Stimulated activated CD4-positive, alpha-beta T cell treated with anti-CD3 and anti-CD28 coated beads, TNF-alpha, amount 100 ng/mL, for 24 hours (primary cell): Measurements from ENCODE around the gene HPS1.
A peak's percentile ranks its signal among the peaks of the same experiment; 100 is the strongest.

Source experiments
- DNase-seq, 3 experiments: peaks; one replicate each; pipeline ENCODE4 v3.0.0-alpha.2; 2020; ENCODE audit warnings: low read depth in 3 of 3

The HPS1 gene

DNA sequence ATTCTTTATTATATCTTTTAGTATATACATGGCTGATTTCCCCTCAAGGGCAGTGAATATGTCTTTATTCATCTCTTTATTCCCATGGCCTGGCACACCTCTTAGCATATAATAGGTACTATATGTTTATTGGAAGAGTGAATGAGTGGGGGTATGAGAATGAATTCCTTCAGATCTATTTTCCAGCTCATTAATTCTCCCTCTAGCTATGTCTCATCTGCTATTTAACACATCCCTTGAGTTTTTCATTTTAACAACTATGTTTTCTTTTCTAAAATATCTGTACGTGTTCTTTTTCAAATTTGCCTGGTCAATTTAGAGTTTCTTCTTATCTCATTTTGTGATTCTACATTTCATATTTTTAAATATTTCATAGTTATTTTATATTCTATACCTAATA, 14.4 kb downstream of the HPS1 start:
- no peak for DNase-seq

DNA sequence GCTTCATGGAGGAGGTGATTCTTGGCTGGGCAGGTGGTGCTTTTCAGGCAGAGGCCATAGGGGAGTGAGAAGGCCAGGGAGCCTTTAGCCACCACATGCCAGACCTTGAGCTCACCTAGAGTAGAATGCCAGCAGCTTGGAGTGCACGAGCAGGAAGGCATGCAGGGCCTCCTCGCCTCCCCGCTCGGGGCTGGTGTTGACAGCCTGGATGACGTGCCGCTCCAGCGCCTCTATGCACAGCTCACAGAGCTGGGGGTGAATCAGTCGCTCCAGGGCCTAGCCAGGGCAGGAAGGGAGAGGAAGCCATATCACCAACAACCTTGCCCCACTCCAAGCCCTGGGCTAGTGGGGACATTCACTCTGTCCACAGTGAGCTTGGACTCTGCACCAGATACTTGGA, 15.7 kb downstream of the HPS1 start:
- no peak for DNase-seq

DNA sequence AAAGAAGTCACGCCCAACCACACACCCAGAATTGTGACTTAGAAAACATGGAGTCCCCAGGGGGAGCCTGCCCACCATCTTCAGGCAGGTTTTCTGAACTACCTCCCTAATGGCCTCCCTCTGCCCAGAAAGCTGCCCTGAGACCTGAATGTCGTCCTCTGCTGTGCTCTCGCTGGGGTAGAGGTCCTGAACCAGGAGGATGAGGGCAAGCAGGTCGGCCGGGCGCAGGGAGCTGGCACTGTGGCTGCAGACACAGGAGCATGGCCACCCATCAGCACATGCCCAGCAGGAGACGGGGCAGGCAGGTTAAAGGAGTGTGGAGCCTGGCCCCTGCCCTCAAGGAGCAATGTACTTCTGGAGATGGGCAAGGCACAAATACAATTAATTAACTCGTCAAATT, 16.3 kb downstream of the HPS1 start:
- no peak for DNase-seq

DNA sequence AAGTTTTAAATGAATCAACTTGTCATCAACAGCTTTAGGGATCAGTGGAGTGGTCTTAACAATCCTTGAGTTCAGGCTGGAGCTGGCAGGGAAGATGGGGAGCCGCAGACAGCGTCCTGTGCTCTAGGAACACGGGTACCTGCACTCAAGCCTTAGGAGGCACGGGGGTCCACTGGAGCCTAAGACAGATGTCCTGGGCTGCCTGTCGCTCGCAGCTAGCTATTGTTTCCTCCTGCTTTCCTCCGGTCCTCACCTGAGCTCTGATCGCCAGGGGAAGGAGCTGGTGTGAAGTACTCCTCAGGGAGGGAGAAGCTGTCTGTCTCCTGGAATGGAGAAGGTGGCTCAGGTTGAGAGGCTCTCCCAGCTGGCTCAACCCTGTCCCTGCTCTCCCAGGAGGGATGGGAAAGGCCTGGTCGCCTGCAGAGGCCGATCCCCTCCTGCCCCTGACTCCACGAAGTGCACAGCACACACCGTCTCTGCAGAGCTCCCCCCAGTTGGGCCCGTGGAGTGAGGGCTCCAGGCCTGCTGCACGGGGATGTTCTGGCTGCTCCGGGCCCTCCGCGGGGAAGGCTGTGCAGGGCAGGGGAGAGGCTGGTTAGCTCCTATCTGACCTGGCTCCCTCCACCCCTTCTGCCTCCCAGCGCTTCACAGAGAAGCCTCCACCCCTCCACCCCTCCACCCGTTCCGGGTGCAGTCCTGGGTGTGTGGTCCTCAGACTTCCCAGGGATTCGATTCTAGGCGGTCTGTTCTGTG, 17.2 kb downstream of the HPS1 start:
- DNase-seq, result no peak

DNA sequence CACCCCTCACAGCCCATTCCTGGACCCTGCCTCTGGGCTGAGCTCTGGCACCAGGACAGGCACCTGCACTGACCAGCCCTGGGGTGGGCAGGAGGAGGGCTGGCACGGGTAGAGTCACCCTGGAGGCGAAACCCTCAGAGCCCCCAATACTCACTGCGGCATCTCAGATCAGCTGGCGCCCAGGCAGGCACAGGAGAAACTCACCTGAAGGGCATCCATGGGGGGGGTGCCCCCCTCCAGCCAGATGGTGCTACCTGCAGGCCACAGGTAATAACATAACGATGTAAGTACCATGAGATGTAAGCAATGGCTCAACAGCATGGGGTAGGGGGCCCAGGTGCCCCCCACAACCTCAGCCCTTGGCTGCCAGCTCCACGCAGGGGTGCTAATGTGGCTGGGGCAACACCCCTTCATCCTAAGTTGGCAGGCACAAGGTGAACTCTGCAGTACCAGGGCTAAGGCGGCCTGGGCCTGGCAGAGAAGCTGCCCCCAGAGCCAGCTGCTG, 19.7 kb downstream of the HPS1 start:
- DNase-seq, result no peak

DNA sequence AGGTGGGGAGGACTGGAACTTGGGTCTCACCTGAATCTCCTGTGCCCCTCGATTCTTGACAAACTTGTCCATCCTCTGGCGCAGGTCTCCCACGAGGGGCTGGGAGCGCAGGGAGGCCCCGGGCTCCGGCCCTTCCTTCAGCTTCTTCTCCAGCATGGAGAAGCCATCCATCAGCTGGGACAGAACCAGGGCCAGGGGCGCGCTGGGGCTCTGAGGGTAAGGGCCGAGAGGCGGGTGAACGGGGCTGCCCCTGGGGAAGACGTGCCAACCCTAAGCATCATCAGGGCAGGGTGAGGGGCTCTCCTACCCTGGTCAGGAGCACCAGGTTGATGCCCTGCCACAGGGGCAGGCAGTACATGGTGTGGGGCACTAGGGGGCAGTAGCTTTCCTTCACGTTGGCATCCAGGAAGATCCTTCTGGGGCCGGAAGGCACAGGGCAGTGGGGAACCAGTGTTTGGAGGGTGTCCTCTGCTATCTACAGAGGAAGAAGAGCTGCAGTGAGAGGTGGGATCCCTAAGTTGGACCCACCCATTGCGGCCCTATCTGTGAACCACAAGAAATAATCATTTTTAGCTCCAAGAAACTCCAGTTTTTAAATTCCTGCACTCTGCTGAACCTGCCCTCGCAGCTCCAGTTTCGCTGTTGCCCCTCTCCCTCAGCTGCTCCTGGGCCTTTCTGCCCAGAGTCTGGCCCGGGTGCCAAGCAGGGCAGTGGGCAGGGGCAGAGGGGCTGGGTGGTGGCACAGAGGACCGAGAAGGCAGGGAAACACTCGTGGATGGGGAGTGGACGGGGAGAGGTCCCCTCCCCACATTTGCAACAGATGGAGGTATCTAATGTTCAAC, 21.0 kb downstream of the HPS1 start:
- peak; percentile 11 to 44 (median 23) for DNase-seq

DNA sequence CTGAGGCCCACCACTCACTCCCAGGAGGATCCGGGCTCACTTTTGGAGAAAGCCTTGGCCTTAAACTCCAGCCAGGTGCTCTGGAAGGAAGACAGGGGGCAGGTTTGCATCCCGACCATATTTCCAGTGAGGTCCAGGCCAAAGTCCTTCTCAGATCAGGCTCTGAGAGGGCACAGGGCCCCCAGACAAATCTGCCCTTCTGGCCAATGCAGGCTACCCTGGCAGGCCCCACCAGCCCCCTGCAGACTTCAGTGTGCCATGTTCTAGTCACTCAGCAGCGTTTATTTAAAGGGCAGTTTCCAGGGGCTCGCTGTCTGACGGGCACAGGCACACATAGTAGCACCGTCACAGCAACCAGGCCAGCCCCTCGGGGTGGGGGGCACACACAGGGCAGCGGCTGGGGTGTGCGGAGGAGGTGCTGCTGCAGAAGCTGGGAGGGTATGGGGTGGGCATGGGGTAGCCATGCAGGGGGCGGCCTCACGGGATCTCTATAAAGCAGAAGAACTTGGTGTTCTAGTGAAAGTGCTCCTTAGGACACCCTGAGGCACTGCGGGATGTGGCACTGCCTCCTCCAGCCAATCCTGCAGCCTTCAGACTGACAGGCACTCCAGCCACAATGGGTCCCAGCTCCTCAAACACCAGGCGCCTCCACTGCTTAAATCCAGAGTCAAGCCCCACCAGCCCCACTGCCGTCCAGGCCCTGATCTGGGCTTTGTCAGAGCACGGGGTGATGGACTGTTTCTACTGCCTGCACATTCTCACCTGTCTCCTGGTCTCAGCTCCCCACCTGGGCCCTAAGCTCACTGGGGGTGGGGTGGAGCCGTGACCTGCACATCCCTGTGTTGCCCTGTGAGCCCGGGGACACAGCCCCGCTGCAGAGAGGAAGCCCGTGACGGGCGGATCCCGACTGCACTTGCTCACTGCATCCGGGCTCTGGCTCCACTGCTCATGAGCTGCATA, 22.2 kb downstream of the HPS1 start:
- DNase-seq, result no peak

DNA sequence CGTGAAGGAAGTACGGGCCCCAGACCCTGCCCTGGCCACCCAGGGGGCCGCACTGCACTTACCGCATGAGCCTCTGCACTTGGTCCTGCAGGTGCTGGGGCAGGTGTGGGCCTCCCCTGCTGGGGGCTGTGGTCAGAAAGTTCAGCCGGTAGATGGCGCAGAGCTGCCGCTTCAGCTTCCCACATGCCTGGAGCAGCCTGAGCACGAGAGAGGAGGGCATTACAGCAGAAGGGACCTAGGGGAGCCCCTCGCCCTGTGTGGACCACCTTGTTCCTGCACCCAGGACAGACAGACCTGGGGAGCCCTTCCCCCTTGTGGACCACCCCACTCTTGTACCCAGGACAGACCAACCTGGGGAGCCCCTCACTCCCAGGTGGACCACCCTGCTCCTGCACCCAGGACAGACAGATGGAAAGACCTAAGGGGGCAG, 23.0 kb downstream of the HPS1 start:
- no peak for DNase-seq

DNA sequence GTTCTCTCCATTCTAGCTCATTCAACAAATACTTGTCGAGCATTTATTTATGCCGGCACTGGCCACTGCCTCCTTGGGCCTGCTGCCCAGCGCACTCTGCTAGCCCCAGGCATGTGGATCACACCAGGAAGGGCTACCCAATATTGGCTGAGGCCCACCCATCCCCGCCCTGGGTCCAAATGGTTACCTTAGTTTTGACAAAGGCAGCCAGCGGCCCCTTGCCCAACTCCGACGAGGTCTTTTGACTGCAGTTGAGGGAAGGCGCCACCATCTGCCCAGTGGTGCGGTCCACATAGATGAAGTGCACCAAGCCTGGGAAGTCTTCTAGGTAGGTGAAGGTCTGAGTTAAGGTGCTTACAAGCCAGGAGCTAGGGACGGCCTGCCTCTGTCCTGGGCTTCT, 24.6 kb downstream of the HPS1 start:
- DNase-seq, result no peak

DNA sequence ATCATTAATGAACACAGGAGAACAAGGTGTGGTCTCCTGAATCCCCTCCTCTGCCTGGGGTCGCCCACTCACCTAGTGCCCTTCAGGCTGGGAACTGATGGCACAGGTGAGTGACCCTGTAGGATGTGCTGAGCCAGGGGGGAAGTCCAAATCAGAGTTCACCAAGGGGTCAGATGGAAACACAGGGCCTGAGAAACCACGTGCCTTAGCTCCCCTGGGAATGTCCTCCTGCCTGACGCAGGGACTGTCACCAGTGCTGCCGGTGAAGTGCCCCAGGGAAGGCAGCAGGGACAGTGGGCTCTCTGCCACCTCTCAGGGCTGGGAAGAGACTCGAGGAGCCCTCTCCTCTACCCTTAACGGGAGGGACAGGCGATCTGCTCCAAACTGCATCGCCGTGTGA, 25.9 kb downstream of the HPS1 start:
- no peak for DNase-seq

DNA sequence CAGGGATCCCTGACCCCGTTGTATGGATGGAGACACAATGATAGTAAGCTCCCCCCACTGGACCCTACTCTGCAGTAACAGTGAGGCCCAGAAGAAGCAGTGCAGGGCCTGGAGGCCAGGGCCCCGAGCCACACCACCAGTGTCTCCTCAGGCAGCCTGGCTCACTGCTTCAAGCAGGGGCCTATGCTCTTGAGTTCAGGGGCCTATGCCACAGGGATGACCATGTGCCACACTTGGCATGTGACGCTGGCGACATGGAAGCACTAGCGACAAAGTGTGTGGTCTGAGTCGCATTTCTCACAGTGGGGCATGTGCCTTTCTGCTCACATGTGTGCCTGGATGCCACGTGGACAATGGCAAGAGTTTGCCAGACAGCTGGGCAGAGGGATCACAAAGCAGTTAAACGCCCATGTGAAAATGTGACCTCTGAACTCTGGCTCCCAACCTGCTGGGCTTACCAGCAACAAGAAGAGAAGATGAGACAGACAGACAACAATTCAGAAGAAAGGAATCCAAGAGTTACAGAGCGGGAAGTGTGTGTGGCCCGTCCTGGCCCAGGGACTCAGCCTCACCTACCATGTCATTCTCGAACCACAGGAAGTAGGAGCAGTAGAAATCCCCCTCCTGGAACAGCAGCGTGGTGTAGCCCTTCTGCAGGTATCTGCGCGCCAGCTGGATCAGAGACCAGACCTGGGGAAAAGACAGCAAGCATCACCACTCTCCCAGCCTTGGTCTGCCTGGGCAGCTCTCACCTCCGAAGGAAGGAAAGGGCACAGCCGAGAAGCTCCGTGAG, 27.1 kb downstream of the HPS1 start:
- DNase-seq, result no peak

DNA sequence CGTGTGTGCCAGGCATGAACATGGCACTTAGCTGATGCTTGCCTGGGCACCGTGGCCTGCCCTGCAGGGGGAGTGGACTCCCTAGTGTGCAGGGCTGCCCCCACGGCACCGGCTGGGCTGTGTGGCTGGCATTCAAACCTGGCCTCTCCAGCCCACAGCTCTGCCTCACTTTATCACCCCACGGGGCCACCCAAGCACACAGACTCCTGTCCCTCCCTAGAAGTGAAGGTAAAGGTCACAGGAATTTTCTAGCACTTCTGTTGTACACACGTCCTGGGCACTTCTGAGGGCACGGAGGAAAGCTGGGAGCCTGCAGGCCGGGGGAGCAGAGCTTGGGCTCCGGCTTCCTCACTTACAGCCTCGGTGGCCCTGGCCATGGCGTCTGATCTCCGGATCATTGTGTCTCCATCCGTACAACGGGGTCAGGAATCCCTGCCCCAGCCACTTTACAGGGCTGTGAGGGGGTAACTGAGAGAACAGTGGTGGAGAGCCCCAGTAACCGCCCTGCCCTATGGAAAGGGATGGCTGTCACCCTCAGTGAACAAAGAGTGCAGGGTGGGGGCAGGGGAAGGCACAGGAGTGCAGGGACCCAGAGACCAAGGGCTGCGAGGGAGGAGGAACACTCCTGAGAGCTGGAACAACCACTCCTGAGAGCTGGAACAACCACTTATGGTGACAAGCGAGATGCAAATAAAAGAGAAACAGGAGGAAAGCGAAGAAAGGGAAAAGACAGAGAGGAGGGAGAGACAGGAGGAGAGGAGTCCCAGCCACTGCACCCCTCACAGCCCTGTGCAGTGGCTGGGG, 27.9 kb downstream of the HPS1 start:
- no peak for DNase-seq

DNA sequence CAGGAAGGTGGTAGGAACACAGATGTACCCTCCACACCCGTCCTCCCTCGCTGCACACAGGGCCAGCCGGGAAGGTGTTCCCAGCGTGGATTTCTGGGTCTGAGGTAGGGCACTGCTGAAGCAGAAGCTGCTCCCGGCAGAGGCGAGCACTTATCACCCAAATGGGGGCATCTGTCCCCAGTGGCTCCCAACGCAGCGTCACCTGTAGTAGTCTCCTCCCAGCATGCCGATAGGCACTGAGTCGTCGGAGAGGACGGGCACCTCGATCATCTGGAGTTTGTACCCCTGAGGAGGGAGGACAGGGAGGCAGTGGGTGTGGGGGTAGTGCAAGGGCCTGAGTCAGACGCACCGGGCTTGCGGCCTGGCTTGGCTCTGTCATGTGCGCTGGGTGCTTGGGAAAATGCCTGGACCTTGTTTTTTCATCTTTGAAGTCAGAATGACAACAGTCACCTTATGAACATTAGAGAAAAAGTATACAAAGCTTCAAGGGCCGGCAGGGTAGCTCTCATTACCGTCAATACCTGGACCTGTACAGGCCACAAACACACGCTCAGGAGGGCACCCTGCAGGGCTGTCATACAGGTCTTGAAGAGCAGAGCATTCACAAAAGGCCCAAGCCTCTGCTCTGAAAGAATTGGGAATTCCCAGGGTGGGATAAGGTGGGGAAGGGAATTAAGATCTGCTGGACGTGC, 28.6 kb downstream of the HPS1 start:
- no peak for DNase-seq

DNA sequence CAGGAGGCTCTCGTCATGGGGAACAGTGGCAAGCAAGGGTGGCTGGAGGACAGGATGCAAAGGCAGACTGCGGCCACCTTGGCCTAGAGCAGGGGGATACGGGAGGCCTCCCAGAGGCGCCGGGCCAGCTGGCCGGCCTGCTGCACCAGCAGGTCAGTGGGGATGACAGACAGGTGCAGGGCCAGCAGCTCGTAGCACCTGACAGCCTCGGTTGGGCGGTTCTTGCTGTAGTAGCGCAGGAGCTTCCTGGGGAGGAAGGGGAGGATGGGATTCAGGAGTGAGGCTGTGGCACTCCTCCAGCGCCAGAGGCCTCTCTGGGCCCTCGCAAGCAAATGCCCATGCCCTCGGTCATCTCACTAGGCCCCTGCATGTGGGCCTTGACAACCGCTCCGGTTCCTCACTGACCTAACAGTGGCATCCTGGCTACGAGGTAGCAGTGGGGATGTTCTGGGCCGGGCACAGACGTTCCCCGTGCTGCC, 29.2 kb downstream of the HPS1 start:
- DNase-seq, result no peak

DNA sequence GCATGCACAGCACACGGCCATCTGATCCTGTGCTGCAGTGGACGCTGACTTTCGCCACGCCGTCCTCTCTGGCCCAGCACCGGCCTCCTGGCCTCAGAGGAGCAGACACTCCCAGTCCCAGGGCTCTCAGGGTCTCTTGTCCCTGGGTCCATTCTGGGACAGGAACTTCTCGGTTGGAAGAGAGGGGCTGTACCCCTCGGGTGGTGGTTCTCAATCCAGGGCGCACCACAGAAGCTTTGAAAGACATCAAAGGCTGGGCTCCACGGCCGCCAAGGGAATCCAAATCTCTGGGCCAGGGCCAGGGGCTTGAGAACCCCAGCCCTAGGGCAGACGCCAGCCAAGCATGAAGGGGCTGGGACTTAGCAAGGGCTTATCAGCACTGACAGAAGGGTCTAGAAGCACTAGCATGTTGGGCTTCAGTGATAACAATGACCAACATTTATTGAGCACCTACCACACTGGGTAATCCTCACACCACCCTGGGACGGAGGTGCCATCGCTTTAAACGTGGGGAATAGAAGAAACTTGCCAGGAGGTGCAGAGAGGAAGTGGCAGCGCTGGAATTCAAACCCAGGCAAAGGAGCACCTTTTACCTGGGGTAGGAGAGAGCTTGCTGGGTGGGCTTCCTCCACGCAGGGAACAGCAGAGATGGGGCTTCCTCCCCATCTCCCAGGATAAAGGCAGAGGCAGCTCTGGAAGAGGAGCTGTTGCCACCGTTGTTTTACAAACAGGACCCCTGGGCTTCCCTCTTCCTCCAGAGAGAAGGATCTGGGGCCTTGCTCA, 29.9 kb downstream of the HPS1 start:
- no peak for DNase-seq

DNA sequence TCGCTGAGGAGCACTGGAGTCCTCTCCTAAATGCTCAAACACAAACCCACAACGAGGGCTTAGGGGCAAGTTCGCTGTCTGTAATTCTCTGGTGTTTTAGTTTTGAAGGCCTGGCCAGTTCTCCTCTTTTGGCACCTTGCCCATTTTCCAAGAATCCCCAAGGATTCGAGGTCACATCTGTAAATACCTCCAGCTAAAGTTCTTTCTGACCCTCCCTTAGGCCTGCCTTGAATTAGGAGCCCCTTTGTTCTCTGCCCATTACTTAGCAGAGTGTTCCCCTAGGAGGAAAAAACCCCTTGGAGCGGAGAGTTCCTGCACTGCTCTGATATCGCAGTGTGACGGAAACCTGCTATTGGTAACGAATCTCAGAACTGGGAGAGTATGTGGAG, 31.0 kb downstream of the HPS1 start:
- no peak for DNase-seq

DNA sequence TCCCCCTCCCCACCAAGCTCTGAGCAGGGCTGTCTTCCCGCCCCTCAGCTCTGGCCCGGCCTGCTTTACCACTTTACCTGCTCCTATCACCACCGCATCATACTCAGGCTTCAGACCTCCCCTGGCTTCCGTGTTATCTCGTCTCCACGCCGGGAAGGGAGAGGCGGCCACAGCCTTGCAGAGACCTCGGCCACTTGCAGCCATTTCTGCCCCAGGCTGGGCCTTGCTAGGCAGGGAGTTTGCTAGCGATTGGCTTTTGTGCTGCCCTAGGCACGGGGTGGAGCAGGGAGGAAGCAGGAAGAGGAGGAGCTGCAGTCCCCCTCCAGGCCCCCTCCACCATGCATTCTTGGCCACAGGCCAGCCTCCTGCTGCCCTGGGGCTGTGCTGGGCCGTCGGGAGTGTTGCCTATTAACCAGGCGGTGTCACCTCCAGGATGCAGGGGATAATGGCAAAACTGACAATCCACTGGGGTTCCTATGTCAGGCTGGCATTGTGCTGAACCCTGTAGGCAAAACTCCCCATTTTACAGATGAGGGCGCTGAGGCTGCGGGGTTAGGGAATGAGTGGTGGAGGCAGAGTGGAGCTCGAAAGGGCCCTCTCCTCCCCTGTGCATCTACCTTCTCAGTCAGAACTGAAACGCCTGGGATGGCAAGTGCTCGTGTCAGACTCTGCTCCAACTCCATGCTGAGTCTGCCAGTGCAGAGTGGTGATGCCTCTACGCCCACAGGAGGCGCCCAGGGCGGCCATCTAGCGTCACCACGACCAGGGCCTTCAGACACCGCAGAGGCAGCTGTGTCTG, 31.6 kb downstream of the HPS1 start, which contains the start of gene PYROXD2:
Gene PYROXD2, minus strand, starts transcription at position 251 of the 799 bp plus-strand sequence. Its CDS starts 47 bp downstream, at position 204.
- DNase-seq, result peak; percentile 1 to 32 (median 9)

DNA sequence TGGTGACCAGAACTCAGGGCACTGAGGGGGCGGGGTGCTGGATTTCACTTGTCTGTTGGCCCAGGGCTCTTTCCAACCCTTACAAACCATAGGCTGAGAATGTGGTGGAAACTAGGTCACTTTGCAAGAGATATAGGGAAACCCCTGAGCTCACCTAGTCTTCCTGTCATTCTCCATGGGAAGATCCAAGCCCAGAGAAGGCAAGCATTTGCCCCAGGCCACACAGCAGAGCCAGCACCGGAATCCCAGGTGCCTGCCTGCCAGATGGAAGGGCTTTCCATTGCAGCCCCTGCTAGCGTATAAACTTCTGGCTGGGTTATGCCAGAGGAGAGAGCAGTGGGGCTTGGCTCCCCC, 32.2 kb downstream of the HPS1 start:
- DNase-seq, result no peak
